ENCODE data around the gene SHISA4. TPM values are rescaled to one million over a fixed set of nuclear protein-coding genes. Genes with fewer than 3 reads are reported as not detected.

The SHISA4 gene
- total and polyA plus RNA-seq, 2 donors (not counting 1 experiment from before 2014, with no cell fraction given): 0.12 TPM; not detected in 1

DNA sequence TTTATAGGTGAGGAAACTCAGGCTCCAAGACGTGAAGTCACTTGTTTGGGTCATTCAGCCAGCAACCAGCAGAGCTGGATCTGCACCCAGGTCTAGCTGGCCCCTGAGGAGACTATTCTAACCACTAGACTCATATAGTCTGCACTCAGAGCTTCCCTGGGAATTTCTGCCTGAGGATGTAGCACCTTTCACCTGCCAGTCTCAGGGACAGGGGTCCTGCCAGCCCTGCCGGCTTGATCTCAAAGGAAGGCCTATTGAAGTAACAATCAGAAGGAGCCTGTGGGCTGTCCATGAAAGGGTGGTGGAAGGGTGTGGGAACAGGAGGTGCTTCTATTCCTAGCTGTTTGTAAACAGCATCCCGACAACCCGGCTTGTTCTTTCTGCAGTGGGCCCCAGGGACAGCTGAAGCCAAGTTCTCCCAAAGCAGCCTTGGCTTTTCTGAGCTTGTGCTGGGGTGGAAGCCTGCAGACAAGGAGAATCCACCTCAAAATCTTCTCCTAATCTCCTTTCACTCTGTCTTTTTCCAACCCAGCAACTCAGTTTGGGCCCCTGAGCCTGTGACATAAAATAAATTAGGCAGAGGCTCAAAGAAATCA lies 49.8 kb downstream of the SHISA4 start:
- no peak for TF ChIP-seq EZH2 (IDR thresholded peaks at IDR 0.05; ENCODE audit: borderline replicate concordance, insufficient read depth, low read depth, low read length, poor library complexity, severe bottlenecking)
- no peak for TF ChIP-seq CTCF (IDR thresholded peaks at IDR 0.05)
- no peaks in the 10 kb centered on the region for H4K20me1 ChIP-seq (ENCODE audit: control insufficient read depth, insufficient read depth, low read length, poor library complexity, severe bottlenecking)
- H3K4me2 ChIP-seq (replicated peaks; ENCODE audit: low read depth, low read length, poor library complexity, severe bottlenecking): no peak overlapping the region
- Mint-ChIP-seq H3K9me3 (ENCODE audit: insufficient read depth) (no peaks in the 10 kb centered on the region), H3K4me3 (no peak overlapping the region), H3K4me1 (no peaks in the 10 kb centered on the region), H3K27me3 (peaks cover 32% of the 10 kb centered on the region), H3K27ac (no peak overlapping the region)
- H3K27me3 ChIP-seq (replicated peaks in 1 of 4; ENCODE audit: control extremely low read depth in 1 of 4, control insufficient read depth in 3 of 4, insufficient read depth in 4 of 4, low read length in 3 of 4): peaks cover 0 to 17% (median 4%) of the 10 kb centered on the region in 4 experiments
- ATAC-seq (ENCODE audit: low read depth) (no peak), DNase-seq (no peak)
- POLR2A ChIA-PET: no interaction called here
- CTCF ChIA-PET: no interaction called here
- no peaks in the 10 kb centered on the region for H3K36me3 ChIP-seq (replicated peaks in 1 of 2; ENCODE audit: control extremely low read depth in 1 of 2, control insufficient read depth in 1 of 2, extremely low read depth in 1 of 2, insufficient read depth in 2 of 2, low read length in 1 of 2)
- H3K4me1 ChIP-seq (ENCODE audit: control insufficient read depth in 2 of 2, insufficient read depth in 2 of 2, low read length in 2 of 2): no peaks in the 10 kb centered on the region
- intact Hi-C loops (cut with micrococcal nuclease): no loop called here
- no peak overlapping the region for H3K4me3 ChIP-seq (ENCODE audit: control extremely low read depth in 1 of 5, extremely low read depth in 1 of 5, insufficient read depth in 1 of 5, low read depth in 2 of 5, low read length in 4 of 5)
- H3K27ac ChIP-seq (ENCODE audit: low read length in 2 of 2): no peak overlapping the region
- no peaks in the 10 kb centered on the region for H3K9me3 ChIP-seq (ENCODE audit: control extremely low read depth in 1 of 3, control insufficient read depth in 2 of 3, insufficient read depth in 1 of 3, low read length in 2 of 3)
- H3K79me2 ChIP-seq (ENCODE audit: control insufficient read depth, insufficient read depth, low read length): no peaks in the 10 kb centered on the region
- no peak overlapping the region for H2AFZ ChIP-seq (ENCODE audit: insufficient read depth, low read depth, low read length, poor library complexity, severe bottlenecking)
- WGBS (ENCODE audit: insufficient coverage): 96% methylated on average over 3 of the region's 4 CpGs
- no peak overlapping the region for H3K9ac ChIP-seq (ENCODE audit: low read length)

DNA sequence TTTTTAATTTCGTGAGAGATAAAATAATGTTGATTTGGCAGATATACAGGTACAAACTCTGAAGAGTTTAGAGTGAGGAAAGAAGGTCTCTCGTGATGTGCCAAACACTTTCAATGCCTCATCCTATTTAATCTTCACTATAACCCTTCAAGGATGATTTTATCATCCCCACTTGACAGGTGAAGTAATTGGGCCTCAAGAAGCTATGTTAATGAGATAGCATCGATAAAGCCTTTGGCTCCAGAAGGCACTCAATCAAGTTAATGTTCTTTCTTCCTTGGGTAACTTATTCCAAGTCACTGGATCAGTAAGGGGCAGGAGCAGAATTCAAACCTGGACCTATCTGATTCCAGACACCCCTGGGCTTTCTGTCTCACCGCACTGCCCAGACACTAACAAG lies 50.5 kb downstream of the SHISA4 start:
- DNase-seq (no peak), ATAC-seq (ENCODE audit: low read depth) (no peak)
- POLR2A ChIA-PET: no interaction called here
- H3K9me3 Mint-ChIP-seq (ENCODE audit: insufficient read depth): no peaks in the 10 kb centered on the region
- Histone ChIP-seq H4K20me1 (ENCODE audit: control insufficient read depth, insufficient read depth, low read length, poor library complexity, severe bottlenecking) (no peaks in the 10 kb centered on the region), H3K4me3 (ENCODE audit: control extremely low read depth in 1 of 5, extremely low read depth in 1 of 5, insufficient read depth in 1 of 5, low read depth in 2 of 5, low read length in 4 of 5) (no peak overlapping the region), H3K9me3 (ENCODE audit: control extremely low read depth in 1 of 3, control insufficient read depth in 2 of 3, insufficient read depth in 1 of 3, low read length in 2 of 3) (no peaks in the 10 kb centered on the region), H3K4me2 (replicated peaks; ENCODE audit: low read depth, low read length, poor library complexity, severe bottlenecking) (no peak overlapping the region), H3K36me3 (replicated peaks in 1 of 2; ENCODE audit: control extremely low read depth in 1 of 2, control insufficient read depth in 1 of 2, extremely low read depth in 1 of 2, insufficient read depth in 2 of 2, low read length in 1 of 2) (no peaks in the 10 kb centered on the region), H3K4me1 (ENCODE audit: control insufficient read depth in 2 of 2, insufficient read depth in 2 of 2, low read length in 2 of 2) (no peaks in the 10 kb centered on the region), H3K27ac (ENCODE audit: low read length in 2 of 2) (no peak overlapping the region), H3K79me2 (ENCODE audit: control insufficient read depth, insufficient read depth, low read length) (no peaks in the 10 kb centered on the region), H3K27me3 (replicated peaks in 1 of 4; ENCODE audit: control extremely low read depth in 1 of 4, control insufficient read depth in 3 of 4, insufficient read depth in 4 of 4, low read length in 3 of 4) (peaks cover 0 to 20% (median 6%) of the 10 kb centered on the region in 4 experiments), H3K9ac (ENCODE audit: low read length) (no peak overlapping the region), H2AFZ (ENCODE audit: insufficient read depth, low read depth, low read length, poor library complexity, severe bottlenecking) (no peak overlapping the region)
- CTCF ChIA-PET: no interaction called here
- TF ChIP-seq EZH2 (IDR thresholded peaks at IDR 0.05; ENCODE audit: borderline replicate concordance, insufficient read depth, low read depth, low read length, poor library complexity, severe bottlenecking): no peak
- TF ChIP-seq CTCF (IDR thresholded peaks at IDR 0.05): no peak
- peaks cover 36% of the 10 kb centered on the region for H3K27me3 Mint-ChIP-seq
- H3K4me3 Mint-ChIP-seq: no peak overlapping the region
- H3K27ac Mint-ChIP-seq: no peak overlapping the region
- WGBS (ENCODE audit: insufficient coverage): 100% methylated on average over 1 of the region's 4 CpGs
- intact Hi-C loops (cut with micrococcal nuclease): no loop called here
- H3K4me1 Mint-ChIP-seq: no peaks in the 10 kb centered on the region
